Left kidney (tissue), 8 donors: Measurements from ENCODE around the gene LCE4A. TPM values are rescaled to one million over a fixed set of nuclear protein-coding genes. Genes with fewer than 3 reads are reported as not detected.
"Not testable (repeated sequence)": the region's sequence is repeated elsewhere in the genome, so short reads cannot be mapped to it uniquely, and the experiment has no call there.

Experiments
- DNase-seq: peaks from one replicate; pipeline ENCODE4 v3.0.0-alpha.2; 2013
- long read RNA-seq, 8 donors: transcript quantifications; one replicate each; lab custom pipeline, GENCODE V29; 2026
- polyA plus RNA-seq: library from polyadenylated mRNA; unstranded; fragments of 120-200 nt; gene quantifications from one replicate; pipeline ENCODE4 v1.2.1, GENCODE V29; 2013; ENCODE audit not compliant: insufficient read length

The LCE4A gene, protein sequence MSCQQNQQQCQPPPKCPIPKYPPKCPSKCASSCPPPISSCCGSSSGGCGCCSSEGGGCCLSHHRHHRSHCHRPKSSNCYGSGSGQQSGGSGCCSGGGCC
- polyA plus RNA-seq = not detected
- long read RNA-seq, donor 1 = 0 reads
- long read RNA-seq, donor 2 = 0 reads
- long read RNA-seq, donor 3 = 0 reads
- long read RNA-seq, donor 4 = 0 reads
- long read RNA-seq, donor 5 = 0 reads
- long read RNA-seq, donor 6 = 0 reads
- long read RNA-seq, donor 7 = 0 reads
- long read RNA-seq, donor 8 = 0 reads

DNA sequence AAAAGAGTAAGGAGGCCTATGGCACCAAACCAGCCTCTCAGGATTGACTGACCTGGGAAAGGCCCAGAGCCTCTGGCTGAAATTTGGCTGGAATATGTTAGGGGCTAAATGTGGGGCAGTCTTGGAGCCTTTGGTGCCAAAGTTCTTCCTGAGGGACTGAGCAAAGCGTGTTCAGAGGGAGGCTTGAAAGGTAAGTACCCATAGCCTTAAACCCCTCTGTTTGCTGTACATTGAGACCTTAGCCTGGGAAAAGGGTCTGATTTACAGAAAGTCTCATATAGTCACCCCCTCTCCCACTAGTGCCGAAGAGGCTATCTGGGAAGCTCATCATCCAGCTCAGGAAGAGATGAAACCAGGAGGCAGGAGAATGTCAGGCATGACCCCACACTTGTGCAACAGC is at the start of gene LCE4A:
Gene LCE4A (plus strand): TSS at position 301 of the 400 bp plus-strand sequence. CDS start 916 bp downstream, outside the sequence.
- DNase-seq = no peak

DNA sequence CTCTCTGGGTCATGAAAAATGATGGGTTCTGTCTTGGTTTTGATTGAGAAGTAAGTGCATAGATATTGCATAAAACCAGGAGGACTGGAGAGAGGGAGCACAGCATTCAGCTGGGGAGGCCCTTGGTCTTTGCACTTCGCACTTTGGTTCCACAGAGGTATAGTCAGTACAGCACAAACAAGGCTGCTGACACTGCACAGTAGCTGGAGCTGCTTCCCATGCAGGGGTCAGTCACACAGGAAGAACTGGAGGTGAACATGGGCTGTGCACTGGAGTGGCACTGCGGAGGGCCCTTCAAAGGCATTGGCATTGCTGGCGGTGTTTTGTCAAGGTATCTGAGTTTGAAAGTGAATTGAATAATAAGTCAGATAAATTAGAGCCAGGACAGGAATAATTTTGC is 49.3 kb upstream of the LCE4A start:
- DNase-seq = no peak

DNA sequence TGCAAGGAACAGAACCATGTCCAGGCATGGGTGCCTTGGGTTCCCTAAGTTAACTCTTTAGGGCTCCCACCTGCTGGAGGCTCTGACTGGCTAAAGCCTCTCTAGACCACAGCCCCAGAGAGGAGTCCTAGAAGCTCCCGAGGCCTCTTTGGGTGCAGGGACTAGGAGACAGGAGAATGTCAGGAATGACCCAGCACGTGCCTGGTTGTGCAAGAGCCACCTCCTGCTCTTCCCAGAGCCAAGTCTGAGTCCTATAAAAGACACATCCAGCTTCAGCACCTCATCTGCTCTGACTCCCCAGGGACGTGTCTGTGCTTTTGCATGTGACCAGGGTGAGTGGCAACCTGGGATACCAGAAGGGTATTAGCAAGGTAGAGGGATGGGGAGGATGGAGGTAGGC is 44.9 kb upstream of the LCE4A start, which contains the start of gene LCE2D:
Gene LCE2D (plus strand): TSS at position 283 of the 400 bp plus-strand sequence. CDS start 726 bp downstream, outside the sequence.
- DNase-seq = no peak

DNA sequence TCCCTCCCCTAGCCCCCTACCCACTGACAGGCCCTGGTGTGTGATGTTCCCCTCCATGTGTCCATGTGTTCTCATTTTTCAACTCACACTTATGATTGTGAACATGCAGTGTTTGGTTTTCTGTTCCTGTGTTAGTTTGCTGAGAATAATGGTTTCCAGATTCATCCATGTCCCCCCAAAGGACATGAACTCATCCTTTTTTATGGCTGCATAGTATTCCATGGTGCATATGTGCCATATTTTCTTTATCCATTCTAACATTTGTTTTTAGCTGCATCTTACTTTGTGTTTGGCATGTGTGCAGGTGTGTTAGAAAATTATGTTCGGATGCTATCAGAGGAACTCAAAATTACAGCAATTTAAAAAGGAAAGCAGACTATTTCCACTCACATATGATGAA is 41.8 kb upstream of the LCE4A start:
- not testable (repeated sequence) for DNase-seq

DNA sequence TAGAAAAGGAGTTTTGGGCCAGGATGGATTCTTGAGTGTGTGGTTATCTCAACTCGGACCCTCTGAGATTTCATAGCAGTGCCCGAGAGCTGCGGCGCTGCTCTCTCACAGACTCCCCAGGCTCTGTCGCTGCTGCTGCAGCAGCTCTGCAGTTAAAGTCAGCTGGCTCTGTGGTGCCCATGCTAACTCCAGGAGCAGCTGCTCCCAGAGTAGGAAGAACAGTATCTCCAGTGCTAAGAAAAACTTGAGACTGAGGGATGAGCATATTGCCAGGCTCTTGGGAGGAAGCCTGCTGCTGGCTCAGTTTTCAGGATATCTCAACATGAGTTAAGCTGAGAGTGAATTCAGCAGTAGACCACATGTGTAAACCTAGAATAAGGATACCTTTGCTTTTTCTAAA is 40.3 kb upstream of the LCE4A start:
- no peak for DNase-seq

DNA sequence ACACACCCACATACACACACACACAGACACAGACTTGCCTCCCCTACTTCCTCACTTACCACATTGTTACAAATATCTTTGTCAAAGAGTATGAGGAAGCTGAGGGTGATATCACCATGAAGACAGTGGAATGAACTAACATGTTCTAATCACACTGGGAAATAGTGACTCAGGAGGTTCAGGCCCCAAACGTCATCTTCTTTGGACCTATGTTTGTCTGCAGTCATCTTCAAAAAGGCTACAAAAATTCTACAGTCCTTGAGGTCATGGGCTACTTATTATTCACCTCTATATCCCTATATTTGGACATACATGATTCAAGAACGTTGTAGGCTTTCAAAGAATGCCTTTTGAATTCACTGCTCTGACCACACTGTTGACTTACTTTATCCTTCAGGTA is 34.9 kb upstream of the LCE4A start:
- DNase-seq = no peak

DNA sequence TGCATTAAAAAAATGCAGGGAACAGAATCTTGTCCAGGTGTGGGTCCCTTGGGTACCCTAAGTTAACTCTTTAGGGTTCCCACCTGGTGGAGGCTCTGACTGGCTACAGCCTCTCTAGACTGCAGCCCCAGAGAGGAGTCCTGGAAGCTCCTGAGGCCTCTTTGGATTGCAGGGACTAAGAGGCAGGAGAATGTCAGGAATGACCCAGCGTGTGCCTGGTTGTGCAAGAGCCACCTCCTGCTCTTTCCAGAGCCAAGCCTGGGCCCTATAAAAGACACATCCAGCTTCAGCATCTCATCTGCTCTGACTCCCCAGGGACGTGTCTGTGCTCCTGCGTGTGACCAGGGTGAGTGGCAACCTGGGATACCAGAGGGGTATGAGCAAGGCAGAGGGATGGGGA is 33.0 kb upstream of the LCE4A start, which contains the start of gene LCE2C:
Gene LCE2C (plus strand): TSS at position 297 of the 400 bp plus-strand sequence. CDS start 737 bp downstream, outside the sequence.
- not testable (repeated sequence) for DNase-seq

DNA sequence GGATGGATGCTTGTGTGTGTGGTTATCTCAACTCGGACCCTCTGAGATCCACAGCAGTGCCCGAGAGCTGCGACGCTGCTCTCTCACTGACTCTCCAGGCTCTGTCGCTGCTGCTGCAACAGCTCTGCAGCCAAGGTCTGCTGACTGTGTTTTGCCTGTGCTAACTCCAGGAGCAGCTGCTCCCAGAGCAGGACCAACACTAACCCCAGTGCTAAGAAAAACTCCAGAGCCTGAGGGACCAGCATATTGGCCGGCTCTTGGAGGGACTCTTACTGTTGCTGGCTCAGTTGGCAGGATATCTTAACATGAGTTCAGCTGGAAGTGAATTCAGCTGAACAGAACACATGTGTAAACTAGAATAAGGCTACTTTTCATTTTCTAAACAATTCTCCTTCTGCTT is 28.5 kb upstream of the LCE4A start:
- no peak for DNase-seq

DNA sequence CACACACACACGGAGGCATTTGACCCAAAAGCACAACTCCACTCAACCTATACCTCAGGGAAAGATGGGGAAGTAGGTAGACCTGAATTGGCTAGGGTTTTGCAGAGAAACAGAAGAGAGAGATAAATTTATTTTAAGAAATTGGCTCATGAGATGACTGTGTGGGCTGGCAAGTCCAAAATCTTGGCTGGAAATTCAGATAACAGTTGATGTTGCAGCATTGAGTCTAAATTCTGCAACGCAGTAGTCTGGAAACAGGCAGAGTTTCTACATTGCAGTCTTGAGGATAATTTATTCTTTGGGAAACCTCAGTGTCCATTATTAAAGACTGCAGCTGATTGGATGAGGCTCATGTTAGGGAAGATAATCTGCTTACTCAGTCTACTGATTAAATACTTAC is 26.3 kb upstream of the LCE4A start:
- no peak for DNase-seq

DNA sequence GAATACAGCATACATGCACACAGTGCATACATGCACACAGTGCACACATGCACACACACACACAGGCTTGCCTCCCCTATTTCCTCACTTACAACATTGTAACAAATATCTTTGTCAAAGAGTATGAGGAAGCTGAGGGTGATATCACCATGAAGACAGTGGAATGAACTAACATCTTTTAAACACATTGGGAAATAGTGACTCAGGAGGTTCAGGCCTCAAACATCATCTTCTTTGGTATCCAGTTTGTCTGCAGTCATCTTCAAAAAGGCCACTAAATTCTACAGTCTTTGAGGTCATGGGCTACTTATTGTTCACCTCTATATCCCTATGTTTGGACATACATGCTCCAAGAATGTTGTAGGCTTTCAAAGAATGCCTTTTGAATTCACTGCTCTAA is 24.1 kb upstream of the LCE4A start:
- no peak for DNase-seq

DNA sequence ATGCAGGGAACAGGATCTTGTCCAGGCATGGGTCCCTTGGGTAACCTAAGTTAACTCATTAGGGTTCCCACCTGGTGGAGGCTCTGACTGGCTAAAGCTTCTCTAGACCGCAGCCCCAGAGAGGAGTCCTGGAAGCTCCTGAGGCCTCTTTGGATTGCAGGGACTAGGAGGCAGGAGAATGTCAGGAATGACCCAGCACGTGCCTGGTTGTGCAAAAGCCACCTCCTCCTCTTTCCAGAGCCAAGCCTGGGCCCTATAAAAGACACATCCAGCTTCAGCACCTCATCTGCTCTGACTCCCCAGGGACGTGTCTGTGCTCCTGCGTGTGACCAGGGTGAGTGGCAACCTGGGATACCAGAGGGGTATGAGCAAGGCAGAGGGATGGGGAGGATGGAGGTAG is 22.1 kb upstream of the LCE4A start, which contains the start of gene LCE2B:
Gene LCE2B (plus strand): TSS at position 301 of the 400 bp plus-strand sequence. CDS start 721 bp downstream, outside the sequence.
- DNase-seq = not testable (repeated sequence)

DNA sequence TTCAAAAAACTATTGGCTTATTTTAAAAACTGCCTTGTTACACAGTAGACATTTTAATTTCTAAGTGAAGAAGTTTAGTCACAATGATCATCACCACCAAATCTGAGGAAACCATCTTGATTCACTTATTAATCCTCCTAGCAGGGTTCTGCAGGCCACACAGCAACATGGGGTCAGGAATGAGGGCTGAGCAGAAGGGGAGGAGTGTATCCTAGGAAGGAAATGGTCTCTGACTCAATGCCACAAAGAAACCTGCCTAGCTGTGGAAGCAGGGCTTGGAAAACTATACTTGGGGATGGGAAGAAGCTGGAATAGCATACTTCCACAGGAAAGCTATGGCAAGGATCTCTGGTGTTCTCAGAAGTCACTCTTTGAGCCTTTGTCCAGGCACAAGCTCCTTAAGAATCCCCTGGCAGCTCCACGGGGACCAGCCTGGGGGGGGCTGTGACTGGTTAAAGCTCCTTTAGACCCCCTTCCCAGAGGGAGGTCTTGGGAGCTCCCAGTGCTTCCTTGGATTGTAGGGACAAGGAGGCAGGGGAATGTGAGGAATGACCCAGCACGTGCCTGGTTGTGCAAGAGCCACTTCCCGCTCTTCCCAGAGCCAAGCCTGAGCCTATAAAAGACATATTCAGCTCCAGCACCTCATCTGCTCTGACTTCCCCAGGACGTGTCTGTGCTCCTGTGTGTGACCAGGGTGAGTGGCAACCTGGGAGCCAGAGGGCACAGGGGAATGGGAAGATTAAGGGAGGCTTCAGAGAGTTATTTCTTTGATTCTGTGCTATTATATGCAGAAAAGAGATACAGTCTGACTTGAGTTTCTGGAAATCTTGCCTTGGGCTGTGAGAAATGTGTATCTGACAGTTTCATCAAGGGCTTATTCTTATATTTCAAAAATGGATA is 10.0 kb upstream of the LCE4A start, which contains the start of gene LCE2A:
Gene LCE2A (plus strand): TSS at position 645 of the 900 bp plus-strand sequence. CDS start 557 bp downstream, outside the sequence.
- no peak for DNase-seq

DNA sequence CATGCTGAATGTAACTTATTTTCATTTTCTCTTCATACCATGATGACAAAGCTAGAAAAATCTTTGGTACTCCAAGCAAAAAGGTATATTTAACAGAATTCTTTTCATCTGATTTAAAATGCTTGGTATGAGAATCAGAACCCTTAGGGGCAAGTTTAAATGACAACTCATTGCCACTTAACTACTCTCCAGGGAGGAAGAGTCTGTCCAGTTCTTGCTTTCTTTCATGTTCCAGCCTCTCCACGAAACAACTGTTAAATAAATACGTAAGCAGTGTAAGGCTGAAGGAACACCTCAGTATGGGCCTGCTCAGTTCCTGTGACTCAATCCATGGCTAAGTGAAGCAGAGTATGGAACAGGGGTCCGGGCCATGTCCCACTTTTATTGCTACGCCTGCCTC is 8.2 kb upstream of the LCE4A start:
- DNase-seq = no peak

DNA sequence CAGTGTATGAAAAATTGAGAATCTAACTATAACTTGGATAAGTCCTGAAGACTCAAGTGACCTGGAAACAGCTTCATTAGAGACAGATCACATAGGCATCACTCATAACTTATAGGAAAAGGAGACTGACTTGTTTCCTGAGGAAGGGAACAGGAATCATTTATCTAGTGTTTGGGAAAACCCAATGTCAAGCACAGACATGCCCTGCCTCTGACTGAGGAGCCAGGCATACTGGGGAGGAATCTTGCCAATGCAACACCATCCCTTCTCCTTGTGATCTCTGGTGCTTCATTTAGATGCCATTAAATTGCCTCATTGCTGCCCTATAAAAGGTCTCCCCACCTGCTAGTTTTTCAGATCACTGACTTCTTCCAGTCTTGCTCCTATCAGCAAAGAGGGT is 10.3 kb downstream of the LCE4A start:
- DNase-seq = no peak

DNA sequence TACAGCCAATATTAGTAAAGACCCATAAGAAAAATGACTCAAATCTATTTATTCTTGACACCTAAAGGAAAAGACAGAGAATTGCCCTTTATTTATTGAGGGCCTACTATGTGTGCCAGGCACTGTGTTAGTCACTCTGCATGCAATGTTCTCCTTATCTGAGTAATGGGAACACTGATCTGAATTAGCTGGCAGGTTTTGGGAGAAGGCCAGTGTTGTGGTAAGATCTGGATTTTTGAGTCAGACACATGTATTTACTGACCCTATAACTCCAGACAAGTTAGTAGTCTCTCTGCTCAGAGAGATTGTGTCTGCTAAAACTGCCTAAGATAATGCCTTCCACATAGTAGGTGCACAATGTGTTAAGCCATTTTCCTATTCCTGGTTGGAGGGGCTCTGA is 17.3 kb downstream of the LCE4A start:
- no peak for DNase-seq

DNA sequence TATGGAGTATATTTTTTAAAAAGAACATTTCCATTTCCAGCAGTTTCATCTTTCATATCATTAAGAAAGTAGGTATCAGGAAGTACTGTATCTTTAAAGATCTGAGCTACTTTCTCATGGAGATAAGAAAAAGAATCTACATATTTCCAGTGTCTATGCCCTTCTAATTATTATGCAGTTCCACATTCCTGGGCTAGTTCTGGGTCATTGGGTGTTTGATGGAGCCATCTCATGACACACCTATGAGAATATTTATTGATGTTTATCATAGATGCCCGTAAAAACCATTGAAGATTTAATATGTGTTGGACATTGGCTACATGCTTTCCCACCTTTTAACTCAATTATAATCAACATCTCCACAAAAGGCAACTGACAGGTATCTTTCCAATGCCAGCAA is 21.0 kb downstream of the LCE4A start:
- DNase-seq = no peak

DNA sequence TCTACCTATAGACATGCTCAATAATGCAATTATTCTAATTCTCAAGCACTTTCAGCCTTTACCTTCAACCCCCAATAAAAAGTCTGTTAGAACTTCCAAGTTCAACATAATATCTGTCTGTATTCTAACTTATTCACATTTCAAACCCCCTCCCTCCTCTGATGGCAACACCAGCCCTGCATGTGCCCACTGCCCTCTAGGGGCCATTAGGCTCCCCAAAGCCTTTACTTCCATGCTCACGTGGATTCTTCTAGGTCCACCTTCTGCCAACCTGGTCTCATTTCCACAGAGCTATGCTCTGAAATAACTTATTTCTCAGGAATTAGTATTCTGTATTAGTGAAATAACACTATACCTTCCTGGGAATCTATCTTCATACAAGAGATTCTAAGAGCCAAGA is 27.7 kb downstream of the LCE4A start:
- no peak for DNase-seq

DNA sequence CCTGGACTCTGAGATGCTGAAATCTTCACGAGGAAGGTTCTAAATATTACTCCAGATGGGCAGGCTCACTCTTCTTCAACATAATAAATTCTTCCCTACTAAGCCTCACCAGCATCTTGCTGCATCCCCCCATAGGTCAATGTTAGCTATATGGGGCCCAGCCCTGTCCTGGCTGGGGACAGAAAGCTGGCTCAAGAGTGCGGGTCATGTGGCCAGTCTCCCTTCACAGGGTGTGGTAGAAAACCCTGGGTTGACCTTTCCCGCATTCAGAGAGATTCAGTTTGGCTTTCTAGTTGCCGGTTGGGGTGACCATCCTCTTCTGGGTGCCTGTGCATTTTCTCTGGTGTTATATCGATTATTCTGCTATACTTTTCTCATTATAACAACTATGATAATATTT is 30.0 kb downstream of the LCE4A start:
- no peak for DNase-seq

DNA sequence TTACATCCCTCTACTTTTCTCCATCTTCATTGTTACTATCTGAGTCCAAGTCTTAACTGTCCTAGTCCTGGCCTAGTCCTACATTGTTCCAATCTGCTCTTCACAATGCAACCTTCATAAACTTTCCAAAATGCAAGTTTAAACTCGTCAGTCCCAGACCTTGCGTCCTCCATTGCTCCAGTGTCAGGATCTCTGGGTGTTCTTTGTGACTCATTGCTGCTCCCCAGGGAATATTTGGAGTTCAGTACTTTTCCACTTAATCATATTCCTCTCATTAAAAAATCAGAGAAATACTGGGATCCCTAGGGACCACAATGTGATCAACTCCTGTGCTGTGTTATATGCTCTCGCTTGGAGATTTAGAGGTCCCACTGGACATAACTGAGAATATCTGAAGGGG is 31.9 kb downstream of the LCE4A start:
- no peak for DNase-seq

DNA sequence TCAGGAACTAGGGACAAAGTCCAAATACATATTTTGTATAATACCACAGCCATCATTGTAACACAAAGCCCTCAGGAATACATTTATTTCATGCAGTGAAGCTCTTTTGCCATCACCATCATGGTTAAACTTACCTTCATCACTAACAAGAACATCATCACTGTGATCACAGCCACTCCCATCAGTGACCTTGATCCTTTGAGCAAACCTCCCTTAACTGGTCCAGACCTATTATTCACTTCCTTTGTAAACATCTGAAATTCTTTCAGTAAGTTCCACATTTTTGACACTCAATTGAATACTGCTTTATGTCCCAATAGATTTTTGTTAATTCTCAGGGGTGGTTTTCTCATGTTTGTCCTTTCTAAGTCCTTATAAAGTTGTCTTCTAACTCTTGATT is 33.7 kb downstream of the LCE4A start:
- DNase-seq = no peak

DNA sequence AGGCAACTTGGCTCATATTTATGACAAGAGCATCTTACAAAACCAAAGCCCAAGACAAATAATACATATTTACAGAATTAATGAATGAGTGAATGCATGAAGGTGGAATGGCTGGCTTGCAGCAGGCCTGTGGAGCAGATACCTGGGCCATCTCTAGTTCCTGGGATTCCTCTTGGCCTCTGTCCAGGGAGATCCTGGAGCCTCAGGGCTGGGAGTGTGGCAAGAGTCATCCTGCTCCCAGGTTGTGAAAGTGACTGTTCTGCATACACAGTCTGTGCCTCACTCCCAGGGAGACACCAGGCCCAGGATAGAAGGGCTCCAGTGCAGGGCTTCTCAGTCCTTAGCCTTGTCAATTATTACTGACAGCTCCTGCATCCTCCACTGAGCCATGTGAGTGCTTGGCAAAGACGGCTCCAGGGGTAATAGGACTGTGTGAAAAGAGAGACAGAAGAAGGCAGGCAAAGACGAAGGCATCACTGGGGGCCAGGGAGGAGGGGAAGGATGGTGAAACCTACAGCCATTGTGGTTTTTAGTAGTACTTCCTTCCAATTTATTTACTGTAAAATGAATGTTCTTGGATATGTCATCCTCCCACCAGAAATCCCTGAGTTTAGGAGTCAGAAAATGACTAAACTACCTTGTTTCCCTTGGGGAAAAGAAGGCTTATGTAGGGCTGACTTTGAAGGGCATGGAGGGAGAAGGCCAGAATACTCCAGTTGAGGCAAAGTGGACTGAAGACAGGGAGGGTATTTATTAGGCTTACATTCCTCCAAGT is 35.6 kb downstream of the LCE4A start:
- DNase-seq = no peak

DNA sequence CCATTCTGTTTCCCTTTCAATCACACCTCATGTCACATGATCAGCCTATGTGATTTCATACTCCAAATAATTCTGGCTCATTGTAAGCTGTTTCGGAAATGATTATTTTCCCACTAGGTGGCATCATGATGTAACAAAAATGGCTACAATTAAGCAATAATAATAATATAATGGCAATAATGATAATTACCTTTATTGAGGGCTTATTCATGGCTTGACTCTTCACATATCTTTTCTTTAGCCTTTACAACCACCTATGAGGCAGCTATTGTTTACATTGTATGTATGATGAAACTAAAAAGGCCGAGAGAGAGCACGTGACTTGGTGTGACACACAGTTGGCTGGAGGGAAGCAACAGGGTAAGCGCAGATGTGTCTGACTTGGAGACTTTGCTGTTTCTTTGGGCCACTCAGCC is 37.3 kb downstream of the LCE4A start:
- DNase-seq = no peak
